Left lung (tissue), 10 donors: ENCODE measurements around the gene GSKIP. TPM values are rescaled to one million over a fixed set of nuclear protein-coding genes. Genes with fewer than 3 reads are reported as not detected.

ENCODE experiments used
- ATAC-seq: fragments of 200-7000 bp; cut with Tn5 transposase; one replicate; pipeline ENCODE4 v1.9.1; 2020; ENCODE audit warnings: moderate library complexity
- DNase-seq, 4 donors: peaks; one replicate each; pipeline ENCODE4 v3.0.0-alpha.2; 2013 to 2020
- H3K27ac ChIP-seq, 2 donors: fragments of 200-600 bp; sonication (generic) in 1 of 2; one replicate each; pipeline versions ENCODE4 v1.5.0 to v1.8.0; 2020 to 2021
- H3K27me3 ChIP-seq, 2 donors: fragments of 200-600 bp; sonication (generic) in 1 of 2; one replicate each; pipeline versions ENCODE4 v1.5.0 to v1.8.0; 2020 to 2021
- H3K36me3 ChIP-seq, 2 donors: fragments of 200-600 bp; sonication (generic) in 1 of 2; one replicate each; pipeline versions ENCODE4 v1.5.0 to v1.8.0; 2020 to 2021
- H3K4me1 ChIP-seq, 2 donors: fragments of 200-600 bp; one replicate each; pipeline ENCODE4 v1.8.0; 2021
- H3K4me3 ChIP-seq, 2 donors: fragments of 200-600 bp; sonication (generic) in 1 of 2; one replicate each; pipeline versions ENCODE4 v1.5.0 to v1.8.0; 2020 to 2021; ENCODE audit warnings: mild to moderate bottlenecking in 1 of 2
- H3K9me3 ChIP-seq, 2 donors: fragments of 200-600 bp; sonication (generic) in 1 of 2; one replicate each; pipeline versions ENCODE4 v1.5.0 to v1.8.0; 2020 to 2021
- CTCF ChIP-seq, 2 donors: fragments of 200-600 bp; sonication (generic) in 1 of 2; IDR thresholded peaks; one replicate each; pipeline versions ENCODE4 v1.5.0 to v1.8.0; 2021; ENCODE audit warnings: antibody characterized with exemption in 2 of 2
- intact Hi-C, 2 donors: fragments of 100-400 bp; cut with DNase I; formaldehyde crosslinking; loops; one replicate each; pipeline versions ENCODE4 v1.11.2 to v1.14.2; 2022
- polyA plus RNA-seq, 6 donors: library from polyadenylated mRNA; unstranded; fragments of 120-200 nt; gene quantifications; one replicate each; pipeline ENCODE4 v1.2.1, GENCODE V29; 2013; ENCODE audit not compliant: insufficient read length in 6 of 6
- total RNA-seq, 2 donors: library from RNA; stranded (reverse); fragmentation: NEBNext Ultra II Directional; extraction: Animal tissue kit (Norgen Biotek cat#: 25700); gene quantifications; one replicate each; pipeline ENCODE4 v1.2.1, GENCODE V29; 2021
- donor health status: DM: no; HTN: yes; CAD: no.
- donor health status: DM: no; HTN: no; CAD: no.

Gene GSKIP
- total and polyA plus RNA-seq, 8 donors: 18.8 to 28.4 (median 22.2) TPM

- peaks cover 14 to 45% of the 10 kb centered on the region in 2 donors for H3K4me1 ChIP-seq
- ATAC-seq: no peak
- no peak for TF ChIP-seq CTCF (IDR thresholded peaks at IDR 0.05)
- no peaks in the 10 kb centered on the region for H3K36me3 ChIP-seq
- DNase-seq: no peak
- H3K27ac ChIP-seq: no peak overlapping the region
- intact Hi-C loops: no loop called here
- no peak overlapping the region for H3K4me3 ChIP-seq
- H3K27me3 ChIP-seq: no peaks in the 10 kb centered on the region
- H3K9me3 ChIP-seq: no peaks in the 10 kb centered on the region
Observed at GRCh38 chr14:96359959-96360358, 3.4 kb upstream of the GSKIP start.

- peak overlapping the region; percentile 92 to 93 for H3K27ac ChIP-seq
- H3K9me3 ChIP-seq: no peaks in the 10 kb centered on the region
- peaks cover 14 to 55% of the 10 kb centered on the region in 2 donors for H3K4me1 ChIP-seq
- ATAC-seq (peak; percentile 39), DNase-seq (peak; percentile 17 to 85 (median 42))
- H3K36me3 ChIP-seq: no peaks in the 10 kb centered on the region
- TF ChIP-seq CTCF (IDR thresholded peaks at IDR 0.05): no peak
- intact Hi-C loops: no loop called here
- no peaks in the 10 kb centered on the region for H3K27me3 ChIP-seq
- peak overlapping the region; percentile 79 to 90 for H3K4me3 ChIP-seq
Observed at GRCh38 chr14:96362071-96362964, 1.0 kb upstream of the GSKIP start.

GRCh38 chr14:96363751-96364336 is 518 bp downstream of the GSKIP start:
- ATAC-seq (peak; percentile 65), DNase-seq (peak; percentile 24 to 75 (median 46))
- H3K27ac ChIP-seq: peak overlapping the region; percentile 76 to 92
- H3K4me1 ChIP-seq: peaks cover 14 to 55% of the 10 kb centered on the region in 2 donors
- TF ChIP-seq CTCF (IDR thresholded peaks at IDR 0.05): no peak
- H3K9me3 ChIP-seq: no peaks in the 10 kb centered on the region
- H3K27me3 ChIP-seq: no peaks in the 10 kb centered on the region
- peak overlapping the region; percentile 79 to 90 for H3K4me3 ChIP-seq
- H3K36me3 ChIP-seq: no peaks in the 10 kb centered on the region
- intact Hi-C loops: no loop called here

GRCh38 chr14:96364962-96365361 is 1.6 kb downstream of the GSKIP start:
- H3K27me3 ChIP-seq: no peaks in the 10 kb centered on the region
- peaks cover 14 to 46% of the 10 kb centered on the region in 2 donors for H3K4me1 ChIP-seq
- TF ChIP-seq CTCF (IDR thresholded peaks at IDR 0.05): no peak
- H3K27ac ChIP-seq: no peak overlapping the region
- ATAC-seq: no peak
- H3K4me3 ChIP-seq: no peak overlapping the region
- H3K9me3 ChIP-seq: no peaks in the 10 kb centered on the region
- intact Hi-C loops: no loop called here
- no peaks in the 10 kb centered on the region for H3K36me3 ChIP-seq
- no peak for DNase-seq

- no peak for ATAC-seq
- DNase-seq: no peak
- Histone ChIP-seq H3K27ac (no peak overlapping the region), H3K27me3 (no peaks in the 10 kb centered on the region), H3K9me3 (no peaks in the 10 kb centered on the region), H3K4me3 (no peak overlapping the region), H3K36me3 (no peaks in the 10 kb centered on the region), H3K4me1 (peaks cover 0 to 21% of the 10 kb centered on the region in 2 donors)
- intact Hi-C loops: no loop called here
- TF ChIP-seq CTCF (IDR thresholded peaks at IDR 0.05): no peak
Observed at GRCh38 chr14:96368534-96368933, 5.2 kb downstream of the GSKIP start.
